Spleen (tissue), 7 donors: ENCODE results near the gene CDC34.

Experiments used
- CTCF ChIP-seq, 11 experiments: fragments of 200-600 bp in 7 of 11; fragments of 450-650 bp in 4 of 11; sonication (generic) in 4 of 11; IDR thresholded peaks in 8 of 11; conservative IDR thresholded peaks in 3 of 11; 1 replicate in 7 of 11; 2 replicates in 4 of 11; pipeline versions ENCODE4 v1.4.0 to v1.8.0; 2016 to 2021; ENCODE audit warnings: antibody characterized with exemption in 11 of 11, inconsistent platforms in 4 of 11, mild to moderate bottlenecking in 1 of 11
- POLR2A ChIP-seq, 3 donors: fragments of 450-650 bp; IDR thresholded peaks; one replicate each; pipeline ENCODE4 v1.5.1; 2017; ENCODE audit warnings: antibody characterized with exemption in 3 of 3, mild to moderate bottlenecking in 1 of 3
- POLR2AphosphoS5 ChIP-seq, 3 donors: sonication (generic); formaldehyde crosslinking; IDR thresholded peaks; one replicate each; pipeline ENCODE4 v1.5.1; 2017; ENCODE audit warnings: antibody characterized with exemption in 3 of 3
- donor health status: DM: no; HTN: no; CAD: no; lungs with moderate emphysema.
- donor health status: DM: no; HTN: no; CAD: no.
- donor health status: DM: no; HTN: no; CAD: no.

GRCh38 chr19:539429-540030 is 8.0 kb downstream of the CDC34 start:
- TF ChIP-seq POLR2A (IDR thresholded peaks at IDR 0.05), result no peak
- peak in 1 of 3 donors; percentile 19 for TF ChIP-seq POLR2AphosphoS5 (IDR thresholded peaks at IDR 0.05)
- TF ChIP-seq CTCF (IDR thresholded peaks at IDR 0.05 in 8 of 11, conservative IDR thresholded peaks at IDR 0.05 in 3 of 11), result no peak
